GM19463 (cell line): ENCODE data around the gene CACNA1D.
"Not testable (repeated sequence)": the region's sequence is repeated elsewhere in the genome, so short reads cannot be mapped to it uniquely, and the experiment has no call there.

Experiments
- ATAC-seq: cut with Tn5 transposase; IDR thresholded peaks from one replicate; pipeline ENCODE4 v1.9.1; 2021; ENCODE audit warnings: mild to moderate bottlenecking, moderate library complexity; ENCODE audit not compliant: unreplicated experiment

Gene CACNA1D

DNA sequence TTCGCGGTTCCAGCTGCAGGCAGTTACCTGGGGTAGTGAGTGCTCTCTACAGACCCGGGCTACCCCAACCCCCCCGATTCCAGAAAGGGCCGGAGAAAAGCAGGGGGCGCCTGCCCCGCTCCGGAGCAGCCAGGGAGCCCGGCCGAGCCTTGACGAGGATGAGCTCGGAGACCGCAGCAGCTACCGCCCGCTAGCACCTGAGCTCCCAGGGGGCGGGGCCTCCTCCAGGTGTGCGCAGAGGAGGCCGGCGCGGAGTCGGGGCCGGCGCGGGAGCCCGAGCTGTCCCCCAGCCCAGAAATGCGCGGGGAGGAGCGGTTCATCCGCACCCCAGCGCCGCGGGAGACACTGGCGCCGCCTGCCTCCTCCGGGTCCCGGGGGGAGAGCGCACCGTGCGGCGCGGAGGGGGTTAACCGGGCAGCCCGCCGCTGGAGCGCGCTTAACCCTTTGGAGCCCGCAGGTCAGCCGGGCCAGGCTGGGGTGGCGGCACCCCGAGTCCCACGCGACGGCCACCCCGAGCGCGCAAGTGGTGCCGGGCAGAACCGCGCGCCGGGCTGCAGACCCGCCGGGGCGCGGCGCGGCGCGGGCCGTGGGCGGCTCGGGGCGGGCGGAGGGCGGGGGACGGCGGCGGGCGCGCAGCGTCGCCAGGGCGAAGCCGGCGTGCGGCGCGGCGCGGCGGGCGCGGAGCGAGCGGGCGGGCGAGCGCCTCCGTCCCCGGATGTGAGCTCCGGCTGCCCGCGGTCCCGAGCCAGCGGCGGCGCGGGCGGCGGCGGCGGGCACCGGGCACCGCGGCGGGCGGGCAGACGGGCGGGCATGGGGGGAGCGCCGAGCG is at the start of gene CACNA1D:
Gene CACNA1D (plus strand): TSS at position 649 of the 829 bp plus-strand sequence. CDS start 556 bp downstream, outside the sequence.
- ATAC-seq, result no peak

DNA sequence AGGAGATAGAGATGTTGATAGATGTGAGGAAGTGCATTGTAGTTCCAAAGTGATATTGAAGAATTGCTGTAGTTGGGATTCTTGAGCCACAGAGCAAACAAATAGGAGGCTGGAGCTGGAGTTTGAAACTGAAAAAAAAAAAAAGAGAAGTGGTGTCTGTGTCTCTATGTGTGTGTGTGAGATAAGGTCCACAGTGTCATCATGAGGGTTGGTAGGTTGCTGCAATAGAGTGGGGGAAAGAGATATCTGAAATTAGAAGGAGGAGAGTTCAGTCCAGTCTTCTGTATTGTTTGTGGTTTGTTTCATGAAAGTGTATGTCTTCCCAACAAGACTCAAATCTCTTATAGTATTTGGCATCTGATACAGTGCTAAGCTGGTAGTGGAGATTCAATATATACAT is 37.3 kb upstream of the CACNA1D start:
- no peak for ATAC-seq

- ATAC-seq, result no peak
Observed at GRCh38 chr3:53460326-53460725, 34.1 kb upstream of the CACNA1D start.

GRCh38 chr3:53464424-53464823 is 30.0 kb upstream of the CACNA1D start:
- ATAC-seq, result no peak

- not testable (repeated sequence) for ATAC-seq
Observed at GRCh38 chr3:53469758-53470157, 24.7 kb upstream of the CACNA1D start.

- ATAC-seq, result no peak
Observed at GRCh38 chr3:53473422-53473821, 21.0 kb upstream of the CACNA1D start.

- ATAC-seq, result not testable (repeated sequence)
Observed at GRCh38 chr3:53476372-53476771, 18.0 kb upstream of the CACNA1D start.

DNA sequence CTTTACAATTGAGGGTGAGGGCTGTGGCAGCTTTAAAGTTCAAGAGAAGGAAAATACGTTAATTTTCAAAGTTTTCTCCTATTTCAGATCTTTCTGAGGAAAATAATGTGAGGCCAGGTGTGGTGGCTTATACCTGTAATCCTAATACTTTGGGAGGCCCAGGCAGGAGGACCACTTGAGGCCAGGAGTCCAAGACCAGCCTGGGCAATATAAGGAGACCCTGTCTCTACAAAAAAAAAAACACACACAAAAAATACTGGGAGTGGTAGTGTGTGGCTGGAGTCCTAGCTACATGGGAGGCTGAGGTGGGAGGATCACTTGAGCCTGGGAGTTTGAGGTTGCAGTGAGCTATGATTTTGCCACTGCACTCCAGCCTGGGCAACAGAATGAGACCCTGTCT is 16.7 kb upstream of the CACNA1D start:
- ATAC-seq, result not testable (repeated sequence)

- ATAC-seq, result no peak
Observed at GRCh38 chr3:53478166-53478830, 16.1 kb upstream of the CACNA1D start.

DNA sequence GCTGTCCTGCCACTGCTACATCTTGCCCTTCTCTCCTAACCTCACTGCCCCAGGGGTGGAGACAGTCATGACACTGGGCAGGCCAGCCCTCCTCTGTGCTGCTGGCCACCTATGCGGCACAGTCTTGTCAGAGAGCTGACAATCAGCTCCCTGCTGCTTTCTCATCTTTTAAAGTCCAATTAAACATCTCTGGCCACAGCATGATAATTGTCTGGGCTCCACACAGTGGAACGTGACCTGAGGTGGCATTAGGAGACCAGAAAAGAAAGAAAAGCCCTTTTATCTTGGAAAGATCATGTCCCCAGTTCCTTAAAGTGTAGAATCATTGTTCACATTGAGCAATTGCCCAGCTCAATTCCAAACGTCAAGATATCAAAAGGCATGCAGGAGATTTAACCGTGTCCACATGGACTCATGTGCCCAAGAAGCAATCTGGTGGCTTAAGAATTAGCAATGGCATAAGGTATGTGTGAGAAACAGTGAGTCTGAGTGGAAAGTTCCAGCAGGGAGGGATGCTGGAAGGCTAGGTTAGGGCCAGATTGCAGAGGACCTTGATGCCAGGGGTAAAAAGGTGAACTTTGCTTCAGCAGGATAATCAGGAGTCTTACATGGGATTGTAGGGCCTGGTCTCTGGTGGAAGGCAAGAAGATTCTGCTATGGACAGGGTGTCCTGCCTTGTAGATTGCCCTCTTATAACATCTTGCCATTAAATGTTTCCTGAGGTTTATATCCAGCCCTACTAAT is 15.3 kb upstream of the CACNA1D start:
- no peak for ATAC-seq

- ATAC-seq, result no peak
Observed at GRCh38 chr3:53482227-53482626, 12.2 kb upstream of the CACNA1D start.

DNA sequence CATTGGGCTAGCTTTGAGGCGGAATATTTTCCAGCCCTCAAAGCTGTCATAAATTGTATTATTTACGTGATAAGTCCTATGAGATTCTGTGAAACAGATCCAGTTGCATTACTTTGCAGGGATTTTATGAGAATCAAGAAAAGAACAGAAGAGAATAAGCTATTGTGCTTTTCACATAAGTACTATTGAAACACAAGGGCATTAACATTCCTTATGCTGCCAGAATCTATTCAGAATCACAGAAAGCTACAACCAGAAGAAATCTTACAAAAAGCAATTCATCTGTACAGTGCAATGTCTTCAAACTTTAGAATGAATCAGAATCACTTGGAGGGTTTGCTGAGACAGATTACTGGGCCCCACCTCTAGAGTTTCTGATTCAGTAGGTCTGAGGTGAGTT is 10.6 kb upstream of the CACNA1D start:
- ATAC-seq, result no peak

DNA sequence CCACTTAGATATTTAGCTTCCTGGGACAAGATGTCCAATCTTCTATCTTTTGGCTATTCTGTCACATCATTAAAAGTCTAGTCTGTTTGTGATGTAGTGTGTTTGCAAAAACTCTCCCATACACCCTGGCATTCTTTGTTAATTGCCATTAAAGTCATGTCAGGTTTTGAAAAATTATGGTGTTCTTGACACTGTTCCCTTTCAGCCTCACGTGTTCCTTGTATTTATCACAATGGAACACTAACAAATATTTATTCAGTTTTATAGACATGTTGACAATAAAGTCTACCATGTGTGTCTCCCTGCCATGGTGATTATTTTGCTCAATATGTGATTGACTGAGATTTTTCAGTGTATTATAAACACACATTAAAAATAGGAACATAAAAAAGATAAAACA is 9.4 kb upstream of the CACNA1D start:
- ATAC-seq, result no peak

- ATAC-seq, result no peak
Observed at GRCh38 chr3:53485675-53486403, 8.6 kb upstream of the CACNA1D start.

- ATAC-seq, result no peak
Observed at GRCh38 chr3:53486961-53487654, 7.3 kb upstream of the CACNA1D start.

DNA sequence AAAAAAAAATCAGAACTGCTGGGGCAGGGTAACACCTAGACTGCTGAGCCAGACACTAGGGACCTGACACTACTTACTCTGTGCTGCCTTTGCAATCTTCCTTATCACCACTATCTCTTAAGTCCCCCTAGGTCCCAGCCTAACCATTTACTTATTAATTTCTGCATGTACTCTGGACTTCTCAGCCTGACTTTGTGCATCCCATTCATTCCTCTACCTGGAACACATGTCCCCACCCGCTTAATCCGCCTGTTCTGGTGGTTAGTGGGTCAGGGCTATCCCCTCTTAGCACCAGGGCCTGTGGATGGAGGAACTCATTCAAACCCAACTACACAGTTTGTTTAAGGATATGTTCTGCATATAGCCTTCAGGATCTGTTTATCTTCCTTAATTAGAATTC is 5.0 kb upstream of the CACNA1D start:
- no peak for ATAC-seq

DNA sequence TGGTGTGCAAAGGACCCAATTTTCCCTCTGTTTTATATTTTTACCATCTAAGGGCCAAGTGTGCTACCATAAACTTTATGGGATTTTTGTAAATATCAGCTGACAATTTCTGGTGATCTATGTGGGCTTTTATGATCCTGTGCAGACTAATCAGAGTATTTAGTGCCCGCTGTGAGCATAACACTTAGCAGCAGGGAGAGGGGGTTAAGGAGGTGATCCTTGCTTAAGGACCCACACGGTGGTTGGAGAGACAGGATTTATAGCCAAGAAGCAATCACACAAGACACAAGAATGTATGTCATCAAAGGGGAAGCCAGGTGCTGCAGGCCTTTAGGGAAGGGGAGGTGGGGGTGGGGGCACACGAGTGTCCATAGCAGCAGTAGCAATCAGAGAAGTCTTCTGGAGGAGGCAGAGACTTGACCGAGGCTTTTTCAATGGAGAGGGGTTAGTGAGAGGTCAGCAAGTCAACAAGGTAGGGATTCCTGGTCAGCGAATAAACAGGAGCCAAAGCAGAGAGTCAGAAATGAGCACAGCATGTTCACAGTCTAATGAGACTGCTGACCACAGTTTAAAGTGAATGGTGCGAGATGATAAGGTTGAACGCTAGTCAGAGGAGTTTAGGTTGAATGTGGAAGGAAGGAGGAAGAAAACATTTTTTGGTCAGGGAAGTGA is 4.5 kb upstream of the CACNA1D start:
- no peak for ATAC-seq

DNA sequence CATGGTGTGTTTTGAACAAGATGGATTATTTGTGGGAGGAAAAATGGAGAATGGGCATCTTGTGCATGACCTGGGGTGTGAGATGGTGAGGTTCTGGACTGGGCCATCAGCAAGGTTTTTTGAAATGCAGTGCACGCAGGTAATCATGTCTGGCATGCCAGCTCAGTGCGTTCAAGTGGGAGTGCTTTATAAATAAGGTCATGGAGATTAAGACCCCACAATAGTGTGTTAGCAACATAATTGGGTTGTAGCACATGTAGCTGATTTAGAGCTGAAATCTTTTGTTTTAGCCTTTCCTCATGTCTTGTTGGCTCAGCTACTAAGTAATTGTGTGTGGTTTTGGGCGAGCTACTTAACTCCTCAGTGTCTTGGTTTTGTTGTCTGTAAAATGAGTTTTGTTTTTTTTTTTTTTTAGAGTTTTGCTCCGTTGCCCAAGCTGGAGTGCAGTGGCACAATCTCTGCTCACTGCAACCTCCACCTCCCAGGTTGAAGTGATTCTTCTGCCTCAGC is 3.9 kb upstream of the CACNA1D start:
- ATAC-seq, result no peak

GRCh38 chr3:53491276-53491675 is 3.1 kb upstream of the CACNA1D start:
- no peak for ATAC-seq

DNA sequence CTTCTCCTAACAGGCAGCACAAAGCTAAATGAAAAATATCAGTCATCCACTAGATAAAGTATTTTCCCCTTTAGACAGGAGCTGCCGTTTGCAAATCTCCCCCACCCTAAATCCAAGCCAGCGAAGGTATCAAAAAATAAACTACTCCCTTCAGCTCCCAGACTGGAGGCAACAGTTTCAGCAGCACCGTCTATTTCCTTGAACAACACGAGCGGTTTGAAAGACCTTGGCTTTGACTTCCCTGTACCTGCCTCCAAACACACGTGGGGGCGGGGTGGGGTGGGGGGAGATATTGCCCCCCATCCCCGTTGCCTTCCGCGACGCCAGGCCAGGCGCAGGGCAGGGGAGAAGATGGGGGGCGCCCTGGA is 832 bp upstream of the CACNA1D start:
- ATAC-seq, result no peak
